GM10266 (cell line): ENCODE measurements around the gene PRR14.
A peak's percentile ranks its signal among the peaks of the same experiment; 100 is the strongest.

Source experiments
- DNase-seq: peaks from one replicate; pipeline ENCODE4 v3.0.0; 2012; ENCODE audit errors: extremely low spot score
- TF ChIP-seq, protein P1 (sequence below): IDR thresholded peaks from 2 replicates; pipeline ENCODE4 v1.5.1; 2012; ENCODE audit warnings: mild to moderate bottlenecking, low read depth; ENCODE audit not compliant: control insufficient read depth, insufficient read depth; ENCODE audit errors: missing control alignments

The PRR14 gene

DNA sequence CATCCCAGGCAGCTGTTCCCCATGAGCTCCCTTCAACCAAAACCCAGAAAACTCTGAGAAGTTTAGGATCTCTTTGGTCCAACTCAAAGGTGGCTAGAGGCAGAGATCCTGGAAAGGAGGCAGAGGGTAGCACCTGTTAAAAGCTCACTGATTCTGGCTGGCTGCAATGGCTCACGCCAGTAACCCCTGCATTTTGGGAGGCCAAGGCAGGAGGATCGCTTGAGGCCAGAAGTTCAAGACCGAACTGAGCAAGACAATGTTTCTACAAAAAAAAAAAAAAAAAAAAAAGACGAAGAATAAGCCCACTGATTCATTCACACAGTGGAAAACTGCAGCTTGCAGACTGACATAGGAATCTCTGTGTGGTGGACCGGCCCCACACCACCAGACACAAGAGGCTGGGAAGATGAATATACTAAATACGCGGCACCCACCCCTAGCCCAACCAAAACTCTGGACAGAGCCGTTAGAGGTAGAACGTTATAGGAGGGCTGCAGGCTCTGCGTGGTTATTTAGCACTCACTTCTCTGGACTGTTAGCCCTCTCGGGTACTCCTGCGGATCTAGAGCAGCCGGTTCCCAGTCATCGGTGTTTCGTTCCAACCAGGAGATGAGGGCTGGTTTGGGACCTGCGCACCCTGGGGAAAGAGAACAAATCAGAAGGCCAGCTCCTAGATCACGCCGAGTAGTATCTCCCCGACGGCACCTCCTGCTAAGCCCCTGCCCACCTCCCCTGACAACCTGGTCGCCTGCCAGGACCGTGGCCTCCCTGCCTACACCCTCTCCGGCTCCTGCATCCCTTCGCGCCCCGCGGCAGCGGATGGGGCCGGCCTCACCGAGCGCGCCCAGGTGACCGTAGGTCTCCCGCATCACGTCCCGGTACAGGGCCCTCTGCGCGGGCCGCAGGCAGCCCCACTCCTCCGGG lies 41.5 kb upstream of the PRR14 start:
- TF ChIP-seq, protein P1, sequence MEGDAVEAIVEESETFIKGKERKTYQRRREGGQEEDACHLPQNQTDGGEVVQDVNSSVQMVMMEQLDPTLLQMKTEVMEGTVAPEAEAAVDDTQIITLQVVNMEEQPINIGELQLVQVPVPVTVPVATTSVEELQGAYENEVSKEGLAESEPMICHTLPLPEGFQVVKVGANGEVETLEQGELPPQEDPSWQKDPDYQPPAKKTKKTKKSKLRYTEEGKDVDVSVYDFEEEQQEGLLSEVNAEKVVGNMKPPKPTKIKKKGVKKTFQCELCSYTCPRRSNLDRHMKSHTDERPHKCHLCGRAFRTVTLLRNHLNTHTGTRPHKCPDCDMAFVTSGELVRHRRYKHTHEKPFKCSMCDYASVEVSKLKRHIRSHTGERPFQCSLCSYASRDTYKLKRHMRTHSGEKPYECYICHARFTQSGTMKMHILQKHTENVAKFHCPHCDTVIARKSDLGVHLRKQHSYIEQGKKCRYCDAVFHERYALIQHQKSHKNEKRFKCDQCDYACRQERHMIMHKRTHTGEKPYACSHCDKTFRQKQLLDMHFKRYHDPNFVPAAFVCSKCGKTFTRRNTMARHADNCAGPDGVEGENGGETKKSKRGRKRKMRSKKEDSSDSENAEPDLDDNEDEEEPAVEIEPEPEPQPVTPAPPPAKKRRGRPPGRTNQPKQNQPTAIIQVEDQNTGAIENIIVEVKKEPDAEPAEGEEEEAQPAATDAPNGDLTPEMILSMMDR = no peak
- DNase-seq = peak; percentile 67

GRCh38 chr16:30609926-30610839 lies 40.6 kb upstream of the PRR14 start, which contains the start of gene ZNF689:
ZNF689 (minus strand) TSS chr16:30610389; CDS start chr16:30610041, 348 bp downstream.
- DNase-seq = peak; percentile 97
- TF ChIP-seq, protein P1 = no peak

DNA sequence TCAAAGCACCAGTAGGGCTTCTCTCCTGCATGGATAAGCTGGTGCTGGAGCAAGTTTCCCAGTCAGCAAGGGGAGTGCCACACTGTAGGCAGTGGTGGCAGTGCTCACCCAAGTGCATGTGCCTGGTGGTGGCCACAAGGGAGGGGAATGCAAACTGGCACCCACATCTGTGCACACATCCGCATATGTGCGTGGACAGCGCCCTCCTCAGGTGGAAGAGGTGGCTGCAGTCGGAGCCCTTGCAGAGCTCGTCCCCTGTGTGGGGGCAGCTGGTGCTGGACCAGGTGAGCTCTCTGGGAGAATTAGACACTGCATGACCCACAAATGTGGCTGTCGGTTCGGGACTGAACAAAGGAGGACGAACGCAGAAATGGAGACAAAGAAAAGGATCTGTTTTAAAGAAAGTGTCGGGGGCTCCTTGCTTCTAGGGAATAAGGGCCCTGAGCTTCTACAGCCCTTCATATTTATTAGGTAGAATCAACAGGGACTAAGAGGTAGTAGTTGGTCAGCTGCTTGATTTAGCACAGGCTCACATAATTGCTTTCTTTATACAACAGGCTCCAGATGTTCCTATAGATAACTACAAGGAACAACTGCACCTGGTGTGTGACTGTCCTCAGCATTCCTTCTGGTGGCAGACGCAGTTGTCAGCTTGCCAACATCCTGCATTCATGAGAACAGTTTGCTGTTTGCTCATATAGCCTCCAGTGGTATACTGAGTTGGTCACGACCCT lies 35.2 kb upstream of the PRR14 start:
- DNase-seq = peak; percentile 63
- TF ChIP-seq, protein P1 = peak; percentile 82

- DNase-seq = no peak
- TF ChIP-seq, protein P1 = no peak
Measured at GRCh38 chr16:30619202-30619601, 31.6 kb upstream of the PRR14 start.

- no peak for DNase-seq
- TF ChIP-seq, protein P1 = no peak
Measured at GRCh38 chr16:30619638-30620037, 31.1 kb upstream of the PRR14 start.

DNA sequence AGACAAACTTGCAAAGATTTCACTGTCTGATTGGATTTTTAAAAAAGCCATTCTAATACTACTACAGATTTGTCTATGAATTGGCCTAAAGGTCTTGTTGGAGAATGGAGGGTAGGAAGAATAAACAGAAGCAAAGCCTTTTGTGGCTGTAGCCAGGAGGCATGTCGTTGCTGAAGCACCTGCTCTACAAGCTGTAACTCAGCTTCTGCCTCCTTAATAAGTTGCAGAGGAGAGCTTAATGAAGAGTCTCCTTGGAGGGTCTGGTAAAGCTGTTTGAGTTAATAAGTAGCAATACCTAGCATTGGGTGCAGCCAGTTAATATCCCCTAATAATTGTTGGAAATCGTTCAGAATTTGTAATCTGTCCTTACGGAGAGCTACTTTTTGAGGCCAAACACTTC lies 30.6 kb upstream of the PRR14 start:
- TF ChIP-seq, protein P1 = no peak
- DNase-seq = no peak
